HG02884 (cell line): Measurements from ENCODE around the gene FBXL7.

Experiments
- ATAC-seq: cut with Tn5 transposase; IDR thresholded peaks from one replicate; pipeline ENCODE4 v1.9.1; 2021; ENCODE audit warnings: mild to moderate bottlenecking, moderate library complexity; ENCODE audit not compliant: unreplicated experiment

FBXL7 gene

GRCh38 chr5:15794052-15794985, 294.3 kb downstream of the FBXL7 start:
- no peak for ATAC-seq

GRCh38 chr5:15796096-15796495, 296.1 kb downstream of the FBXL7 start:
- no peak for ATAC-seq

GRCh38 chr5:15796557-15796956, 296.6 kb downstream of the FBXL7 start:
- no peak for ATAC-seq

GRCh38 chr5:15797116-15797515, 297.1 kb downstream of the FBXL7 start:
- no peak for ATAC-seq

- no peak for ATAC-seq
These were observed 298.0 kb downstream of the FBXL7 start for GRCh38 chr5:15798006-15798405.

- ATAC-seq, result no peak
These were observed 299.0 kb downstream of the FBXL7 start for GRCh38 chr5:15799014-15799413.

GRCh38 chr5:15799612-15800011, 299.6 kb downstream of the FBXL7 start:
- no peak for ATAC-seq

GRCh38 chr5:15803280-15803679, 303.3 kb downstream of the FBXL7 start:
- ATAC-seq, result no peak

- ATAC-seq, result no peak
These were observed 306.6 kb downstream of the FBXL7 start for GRCh38 chr5:15806613-15807012.

- no peak for ATAC-seq
These were observed 307.3 kb downstream of the FBXL7 start for GRCh38 chr5:15807248-15807647.

GRCh38 chr5:15807871-15808270, 307.9 kb downstream of the FBXL7 start:
- ATAC-seq, result no peak

GRCh38 chr5:15808577-15808976, 308.6 kb downstream of the FBXL7 start:
- no peak for ATAC-seq

GRCh38 chr5:15819617-15820016, 319.6 kb downstream of the FBXL7 start:
- no peak for ATAC-seq

GRCh38 chr5:15821506-15821905, 321.5 kb downstream of the FBXL7 start:
- no peak for ATAC-seq

- ATAC-seq, result no peak
These were observed 323.4 kb downstream of the FBXL7 start for GRCh38 chr5:15823398-15823797.

- no peak for ATAC-seq
These were observed 327.8 kb downstream of the FBXL7 start for GRCh38 chr5:15827741-15828140.

GRCh38 chr5:15831408-15831807, 331.4 kb downstream of the FBXL7 start:
- ATAC-seq, result no peak

GRCh38 chr5:15833365-15833764, 333.4 kb downstream of the FBXL7 start:
- no peak for ATAC-seq

GRCh38 chr5:15834596-15835245, 334.7 kb downstream of the FBXL7 start:
- no peak for ATAC-seq

GRCh38 chr5:15835514-15835913, 335.5 kb downstream of the FBXL7 start:
- ATAC-seq, result no peak

GRCh38 chr5:15837551-15838289, 337.7 kb downstream of the FBXL7 start:
- ATAC-seq, result no peak

GRCh38 chr5:15844253-15844652, 344.3 kb downstream of the FBXL7 start:
- no peak for ATAC-seq
